ENCODE results near the gene PAX2.

PAX2 gene

GRCh38 chr10:100739517-100740368 is 5.6 kb upstream of the PAX2 start:
- DNase-seq (ENCODE audit: low spot score): no peak
- TF ChIP-seq CTCF (IDR thresholded peaks at IDR 0.05; ENCODE audit: borderline replicate concordance, control extremely low read depth, extremely low read depth, insufficient read depth, missing control alignments): no peak
- in situ Hi-C loops (cut with MboI; ENCODE audit: low sequenced_read_pairs, unreplicated experiment): loop anchor here (25.0 kb wide), 1 partner anchor 177 kb away; no protein-coding TSS in a partner anchor

- TF ChIP-seq CTCF (IDR thresholded peaks at IDR 0.05; ENCODE audit: borderline replicate concordance, control extremely low read depth, extremely low read depth, insufficient read depth, missing control alignments): no peak
- no peak for DNase-seq (ENCODE audit: low spot score)
- in situ Hi-C loops (cut with MboI; ENCODE audit: low sequenced_read_pairs, unreplicated experiment): loop anchor here (25.0 kb wide), 1 partner anchor 178 kb away; no protein-coding TSS in a partner anchor
Observed at GRCh38 chr10:100740476-100741377, 4.7 kb upstream of the PAX2 start.

GRCh38 chr10:100741378-100742075 is 3.9 kb upstream of the PAX2 start:
- DNase-seq (ENCODE audit: low spot score): no peak
- in situ Hi-C loops (cut with MboI; ENCODE audit: low sequenced_read_pairs, unreplicated experiment): loop anchor here (25.0 kb wide), 1 partner anchor 179 kb away; no protein-coding TSS in a partner anchor
- TF ChIP-seq CTCF (IDR thresholded peaks at IDR 0.05; ENCODE audit: borderline replicate concordance, control extremely low read depth, extremely low read depth, insufficient read depth, missing control alignments): no peak

- DNase-seq (ENCODE audit: low spot score): no peak
- in situ Hi-C loops (cut with MboI; ENCODE audit: low sequenced_read_pairs, unreplicated experiment): loop anchor here (25.0 kb wide), 1 partner anchor 180 kb away; no protein-coding TSS in a partner anchor
- no peak for TF ChIP-seq CTCF (IDR thresholded peaks at IDR 0.05; ENCODE audit: borderline replicate concordance, control extremely low read depth, extremely low read depth, insufficient read depth, missing control alignments)
Observed at GRCh38 chr10:100742076-100742771, 3.2 kb upstream of the PAX2 start.

- no peak for DNase-seq (ENCODE audit: low spot score)
- in situ Hi-C loops (cut with MboI; ENCODE audit: low sequenced_read_pairs, unreplicated experiment): loop anchor here (25.0 kb wide), 1 partner anchor 181 kb away; no protein-coding TSS in a partner anchor
- TF ChIP-seq CTCF (IDR thresholded peaks at IDR 0.05; ENCODE audit: borderline replicate concordance, control extremely low read depth, extremely low read depth, insufficient read depth, missing control alignments): no peak
Observed at GRCh38 chr10:100742936-100743335, 2.4 kb upstream of the PAX2 start.
